H1 (cell line): ENCODE data around the gene CSF2RB. TPM values are rescaled to one million over a fixed set of nuclear protein-coding genes. Genes with fewer than 3 reads are reported as not detected.

ENCODE experiments used
- CTBP2 ChIP-seq: IDR thresholded peaks from 2 replicates; pipeline ENCODE4 v1.7.0; 2011; ENCODE audit warnings: borderline replicate concordance, mild to moderate bottlenecking, moderate library complexity, mixed read lengths, low read length; ENCODE audit not compliant: insufficient read depth, insufficient read length
- EZH2 ChIP-seq: fragments of 200-600 bp; sonication (generic); IDR thresholded peaks from 2 replicates; pipeline ENCODE4 v1.7.1; 2012; ENCODE audit warnings: low read depth, mild to moderate bottlenecking, moderate library complexity, low read length, inconsistent platforms; ENCODE audit not compliant: severe bottlenecking
- HDAC2 ChIP-seq, 2 experiments: fragments of 300-600 bp in 1 of 2; sonication (generic) in 1 of 2; IDR thresholded peaks; 2 replicates each; pipeline ENCODE4 v1.6.1; 2011 to 2012; ENCODE audit warnings: low read depth in 2 of 2, low read length in 2 of 2, mild to moderate bottlenecking in 2 of 2, moderate library complexity in 2 of 2, borderline replicate concordance in 1 of 2, inconsistent platforms in 1 of 2
- POU5F1 ChIP-seq: IDR thresholded peaks from 2 replicates; pipeline ENCODE4 v1.6.1; 2011; ENCODE audit warnings: low read depth, mild to moderate bottlenecking, low read length, moderate library complexity
- TBP ChIP-seq: IDR thresholded peaks from 2 replicates; pipeline ENCODE4 v1.6.1; 2011; ENCODE audit warnings: low read depth, low read length, improper control_type of control experiment
- polyA plus RNA-seq, 7 experiments: library from polyadenylated mRNA; depleted of rRNA in 3 of 7; stranded (reverse) in 5 of 7; unstranded in 2 of 7; fragments of >200 nt in 5 of 7; fragments of 200-250 nt in 2 of 7; gene quantifications; 1 replicate in 5 of 7; 2 replicates in 1 of 7; 4 replicates in 1 of 7; pipeline versions ENCODE4 v1.2.1 to v1.2.3, GENCODE V29; 2011 to 2013; ENCODE audit warnings: missing spikeins in 2 of 7, mixed read lengths in 2 of 7
- total RNA-seq: library from RNA; stranded (reverse); fragmentation: NEBNext Ultra II Directional; extraction: Animal tissue kit (Norgen Biotek cat#: 25700); gene quantifications from 2 replicates; pipeline ENCODE4 v1.2.1, GENCODE V29; 2021
- TF ChIP-seq, protein P1 (sequence below): IDR thresholded peaks from 2 replicates; pipeline ENCODE4 v1.6.1; 2012; ENCODE audit warnings: inconsistent platforms

CSF2RB gene
- total and polyA plus RNA-seq, 2 of the 8 experiments (the other 6 are each of a cell fraction or from before 2014, with no cell fraction given) = not detected

GRCh38 chr22:36910461-36910860, 3.0 kb upstream of the CSF2RB start (continued):
- TF ChIP-seq POU5F1 = no peak
- no peak for TF ChIP-seq TBP
- no peak for TF ChIP-seq HDAC2 (IDR thresholded peaks at IDR 0.05; ENCODE audit: borderline replicate concordance in 1 of 2, low read depth in 2 of 2, low read length in 2 of 2)
- TF ChIP-seq CTBP2 = no peak
- no peak for TF ChIP-seq EZH2
- TF ChIP-seq, protein P1, sequence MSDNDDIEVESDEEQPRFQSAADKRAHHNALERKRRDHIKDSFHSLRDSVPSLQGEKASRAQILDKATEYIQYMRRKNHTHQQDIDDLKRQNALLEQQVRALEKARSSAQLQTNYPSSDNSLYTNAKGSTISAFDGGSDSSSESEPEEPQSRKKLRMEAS = no peak
